ENCODE measurements around the gene GGT7.

Gene GGT7

DNA sequence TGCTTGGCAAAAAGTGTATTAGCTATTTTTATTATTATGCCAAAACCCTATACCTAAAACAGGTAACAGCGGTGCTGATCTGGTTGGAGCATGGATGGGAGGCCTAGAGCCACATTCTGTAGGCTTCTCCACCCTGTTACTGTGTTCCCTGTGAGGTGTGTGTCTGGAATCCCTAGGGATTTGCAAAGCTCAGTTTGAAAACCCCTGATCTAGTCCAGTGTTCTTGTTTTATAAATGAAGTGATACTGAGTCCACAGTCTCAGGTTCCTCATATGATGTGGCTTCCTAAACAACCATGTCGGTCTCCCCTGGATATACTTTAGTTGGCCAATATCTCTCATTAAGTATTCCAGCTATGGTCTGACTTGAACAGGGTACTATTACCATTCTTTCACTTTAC, 20.0 kb upstream of the GGT7 start:
- TF ChIP-seq EZH2 (IDR thresholded peaks at IDR 0.05; ENCODE audit: borderline replicate concordance, low read length): no peak
- no peak for TF ChIP-seq CTCF (IDR thresholded peaks at IDR 0.05; ENCODE audit: low read length)
- no peaks in the 10 kb centered on the region for H4K20me1 ChIP-seq (ENCODE audit: insufficient read depth, low read length)
- no peaks in the 10 kb centered on the region for H3K4me1 ChIP-seq (ENCODE audit: insufficient read depth, low read length, severe bottlenecking)
- no peaks in the 10 kb centered on the region for H3F3A ChIP-seq (ENCODE audit: insufficient read depth, low read length)
- H3K36me3 ChIP-seq (ENCODE audit: insufficient read depth, low read length): no peaks in the 10 kb centered on the region
- no peak overlapping the region for H2AFZ ChIP-seq (ENCODE audit: low read length)
- no peaks in the 10 kb centered on the region for H3K9me2 ChIP-seq (ENCODE audit: low read depth, low read length)
- H3K9me3 ChIP-seq (ENCODE audit: low read length): no peaks in the 10 kb centered on the region
- H3K4me2 ChIP-seq (ENCODE audit: low read length): no peak overlapping the region
- no peaks in the 10 kb centered on the region for H3K27me3 ChIP-seq (ENCODE audit: insufficient read depth, low read length)
- H3K79me2 ChIP-seq (ENCODE audit: insufficient read depth, low read length): no peaks in the 10 kb centered on the region
- no peak overlapping the region for H3K4me3 ChIP-seq (ENCODE audit: low read depth, low read length, poor library complexity, severe bottlenecking)
- no peak overlapping the region for H3K9ac ChIP-seq (ENCODE audit: low read length)
- H3K27ac ChIP-seq (ENCODE audit: low read depth, low read length, poor library complexity, severe bottlenecking): no peak overlapping the region

DNA sequence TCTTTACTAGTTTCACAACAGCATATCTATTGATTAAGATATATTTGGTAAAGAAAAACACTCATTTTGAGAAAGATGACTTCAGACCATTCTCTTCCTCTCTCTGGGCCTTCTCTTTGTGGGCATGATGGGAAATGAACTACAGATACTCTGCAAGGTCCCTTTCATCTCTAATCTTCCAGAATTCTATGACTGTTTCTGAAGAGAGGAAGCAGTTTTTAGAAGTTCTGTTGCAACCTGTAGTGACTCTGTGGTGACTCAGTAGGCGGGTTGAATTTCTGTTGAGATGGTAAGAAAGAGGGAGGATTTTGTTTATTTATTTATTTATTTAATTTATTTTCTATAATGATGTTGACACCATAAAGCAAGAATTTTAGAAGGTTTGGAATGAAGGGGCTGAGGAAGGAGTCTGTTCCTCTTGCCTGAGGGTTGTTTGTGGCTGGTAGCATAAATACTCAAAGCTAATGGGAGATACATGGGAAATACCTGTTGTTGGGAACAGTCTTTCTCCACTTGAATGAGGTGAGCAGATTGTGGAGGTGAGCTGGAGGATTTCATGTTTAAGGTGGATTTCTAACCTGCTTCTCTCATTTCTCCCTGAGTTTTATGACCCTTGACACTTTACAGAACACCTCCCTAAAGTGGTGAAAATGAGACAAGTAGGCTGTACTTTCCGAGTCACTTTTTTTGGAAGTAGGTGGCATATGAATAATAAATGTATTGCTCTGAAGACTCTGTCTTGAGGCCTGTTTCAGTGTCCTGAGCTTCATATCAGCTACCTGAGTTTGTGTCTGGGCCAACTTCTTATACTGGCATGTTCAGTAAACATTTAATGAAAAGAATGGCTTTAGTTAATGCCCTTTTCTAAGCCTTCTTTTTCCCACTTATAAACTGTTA, 18.8 kb upstream of the GGT7 start:
- Histone ChIP-seq H3K4me3 (ENCODE audit: low read depth, low read length, poor library complexity, severe bottlenecking) (no peak overlapping the region), H3K4me2 (ENCODE audit: low read length) (no peak overlapping the region), H4K20me1 (ENCODE audit: insufficient read depth, low read length) (no peaks in the 10 kb centered on the region), H3K9ac (ENCODE audit: low read length) (no peak overlapping the region), H3K27me3 (ENCODE audit: insufficient read depth, low read length) (no peaks in the 10 kb centered on the region), H3F3A (ENCODE audit: insufficient read depth, low read length) (no peaks in the 10 kb centered on the region), H3K36me3 (ENCODE audit: insufficient read depth, low read length) (no peaks in the 10 kb centered on the region), H3K9me2 (ENCODE audit: low read depth, low read length) (no peaks in the 10 kb centered on the region), H3K27ac (ENCODE audit: low read depth, low read length, poor library complexity, severe bottlenecking) (no peak overlapping the region), H2AFZ (ENCODE audit: low read length) (no peak overlapping the region), H3K4me1 (ENCODE audit: insufficient read depth, low read length, severe bottlenecking) (no peaks in the 10 kb centered on the region), H3K9me3 (ENCODE audit: low read length) (no peaks in the 10 kb centered on the region), H3K79me2 (ENCODE audit: insufficient read depth, low read length) (no peaks in the 10 kb centered on the region)
- no peak for TF ChIP-seq CTCF (IDR thresholded peaks at IDR 0.05; ENCODE audit: low read length)
- TF ChIP-seq EZH2 (IDR thresholded peaks at IDR 0.05; ENCODE audit: borderline replicate concordance, low read length): no peak

DNA sequence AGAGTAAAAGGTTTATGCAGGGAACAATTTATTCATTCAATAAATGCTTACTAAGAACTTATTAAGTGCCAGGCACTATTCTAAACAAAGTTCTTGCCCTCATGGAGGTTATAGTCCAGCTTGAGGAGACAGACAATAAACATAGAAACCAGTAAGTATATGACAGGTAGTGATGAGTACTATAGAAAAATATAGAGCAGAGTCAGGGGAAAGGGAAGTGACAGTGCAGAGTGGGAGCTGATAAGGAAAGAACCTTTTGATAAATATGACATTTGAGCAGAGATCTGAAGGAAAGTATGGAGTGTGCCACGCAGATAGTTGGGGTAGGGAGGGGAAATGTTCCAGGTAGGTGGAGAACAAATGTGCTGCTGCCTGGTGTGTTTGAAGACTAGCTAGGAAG, 15.8 kb upstream of the GGT7 start:
- no peak for TF ChIP-seq EZH2 (IDR thresholded peaks at IDR 0.05; ENCODE audit: borderline replicate concordance, low read length)
- TF ChIP-seq CTCF (IDR thresholded peaks at IDR 0.05; ENCODE audit: low read length): no peak
- Histone ChIP-seq H3K79me2 (ENCODE audit: insufficient read depth, low read length) (no peaks in the 10 kb centered on the region), H3F3A (ENCODE audit: insufficient read depth, low read length) (no peaks in the 10 kb centered on the region), H3K9me2 (ENCODE audit: low read depth, low read length) (no peaks in the 10 kb centered on the region), H4K20me1 (ENCODE audit: insufficient read depth, low read length) (no peaks in the 10 kb centered on the region), H3K4me3 (ENCODE audit: low read depth, low read length, poor library complexity, severe bottlenecking) (no peak overlapping the region), H3K9ac (ENCODE audit: low read length) (no peak overlapping the region), H3K27me3 (ENCODE audit: insufficient read depth, low read length) (no peaks in the 10 kb centered on the region), H3K36me3 (ENCODE audit: insufficient read depth, low read length) (no peaks in the 10 kb centered on the region), H3K27ac (ENCODE audit: low read depth, low read length, poor library complexity, severe bottlenecking) (no peak overlapping the region), H2AFZ (ENCODE audit: low read length) (no peak overlapping the region), H3K4me1 (ENCODE audit: insufficient read depth, low read length, severe bottlenecking) (no peaks in the 10 kb centered on the region), H3K9me3 (ENCODE audit: low read length) (no peaks in the 10 kb centered on the region), H3K4me2 (ENCODE audit: low read length) (no peak overlapping the region)

Data from OCI-LY1 (cell line).